Neural cell (in vitro differentiated cells): Measurements from ENCODE around the gene PKP1. TPM values are rescaled to one million over a fixed set of nuclear protein-coding genes. Genes with fewer than 3 reads are reported as not detected.
A peak's percentile ranks its signal among the peaks of the same experiment; 100 is the strongest.

Experiments
- H2AFZ ChIP-seq: fragments of 200-600, 300-800 bp; sonication (generic), shearing (Covaris generic); 2 replicates; pipeline ENCODE4 v1.6.0; 2014; ENCODE audit warnings: low read depth, mild to moderate bottlenecking, antibody characterized with exemption, low read length, moderate library complexity
- H3F3A ChIP-seq: fragments of 200-600 bp; shearing (Covaris generic); 2 replicates; pipeline ENCODE4 v1.6.1; 2016; ENCODE audit warnings: mild to moderate bottlenecking, moderate library complexity, mixed read lengths, antibody characterized with exemption, low read length; ENCODE audit not compliant: insufficient read depth, poor library complexity, severe bottlenecking
- H3K27ac ChIP-seq: fragments of 200-600, 300-800 bp; sonication (generic), shearing (Covaris generic); 2 replicates; pipeline ENCODE4 v1.5.1; 2014; ENCODE audit warnings: mild to moderate bottlenecking, low read length, moderate library complexity
- H3K27me3 ChIP-seq: fragments of 300-800, 200-600 bp; sonication (generic), shearing (Covaris generic); 2 replicates; pipeline ENCODE4 v1.6.0; 2014; ENCODE audit warnings: mild to moderate bottlenecking, low read depth, low read length, moderate library complexity; ENCODE audit not compliant: insufficient read depth
- H3K36me3 ChIP-seq: fragments of 300-800, 200-600 bp; sonication (generic), shearing (Covaris generic); 2 replicates; pipeline ENCODE4 v1.5.1; 2014; ENCODE audit warnings: mild to moderate bottlenecking, antibody characterized with exemption, low read length, moderate library complexity; ENCODE audit not compliant: insufficient read depth
- H3K4me2 ChIP-seq: fragments of 300-800, 200-600 bp; sonication (generic), shearing (Covaris generic); 2 replicates; pipeline ENCODE4 v1.6.0; 2014; ENCODE audit warnings: mild to moderate bottlenecking, low read length
- H3K4me3 ChIP-seq: fragments of 300-800, 200-600 bp; sonication (generic), shearing (Covaris generic); 2 replicates; pipeline ENCODE4 v1.5.1; 2014; ENCODE audit warnings: mild to moderate bottlenecking, low read length, moderate library complexity
- H3K79me2 ChIP-seq: fragments of 200-600 bp; shearing (Covaris generic); replicated peaks from 2 replicates; pipeline ENCODE4 v1.6.0; 2014; ENCODE audit warnings: mild to moderate bottlenecking, low read length, moderate library complexity; ENCODE audit not compliant: insufficient read depth
- H3K9ac ChIP-seq: fragments of 300-800, 200-600 bp; sonication (generic), shearing (Covaris generic); 2 replicates; pipeline ENCODE4 v1.6.1; 2016; ENCODE audit warnings: mild to moderate bottlenecking, low read length, mixed read lengths
- H3K9me2 ChIP-seq: fragments of 200-600 bp; shearing (Covaris generic); 2 replicates; pipeline ENCODE4 v1.6.1; 2016; ENCODE audit warnings: mild to moderate bottlenecking, low read length, mixed read lengths; ENCODE audit not compliant: insufficient read depth
- H3K9me3 ChIP-seq: fragments of 200-600, 300-800 bp; sonication (generic), shearing (Covaris generic); 2 replicates; pipeline ENCODE4 v1.6.1; 2016; ENCODE audit warnings: mild to moderate bottlenecking, mixed run types, low read length, moderate library complexity, mixed read lengths
- H4K20me1 ChIP-seq: fragments of 200-600 bp; shearing (Covaris generic); 2 replicates; pipeline ENCODE4 v1.6.1; 2016; ENCODE audit warnings: mild to moderate bottlenecking, mixed run types; ENCODE audit not compliant: insufficient read depth
- EP300 ChIP-seq: fragments of 450-650 bp; conservative IDR thresholded peaks from 2 replicates; pipeline ENCODE4 v1.6.1; 2014; ENCODE audit warnings: antibody characterized with exemption, mild to moderate bottlenecking, moderate library complexity; ENCODE audit not compliant: poor library complexity, severe bottlenecking
- EZH2 ChIP-seq: fragments of 200-600, 300-800 bp; shearing (Covaris generic), sonication (generic); IDR thresholded peaks from 2 replicates; pipeline ENCODE4 v1.6.1; 2014; ENCODE audit warnings: antibody characterized with exemption, low read length, borderline replicate concordance, mild to moderate bottlenecking; ENCODE audit not compliant: insufficient read depth, poor library complexity, severe bottlenecking
- MXI1 ChIP-seq: fragments of 450-650 bp; conservative IDR thresholded peaks from 2 replicates; pipeline ENCODE4 v1.6.1; 2014; ENCODE audit warnings: antibody characterized with exemption, mild to moderate bottlenecking; ENCODE audit not compliant: poor library complexity, severe bottlenecking
- SMC3 ChIP-seq: fragments of 450-650 bp; conservative IDR thresholded peaks from 2 replicates; pipeline ENCODE4 v1.6.1; 2014; ENCODE audit warnings: antibody characterized with exemption, mild to moderate bottlenecking, moderate library complexity; ENCODE audit not compliant: poor library complexity
- polyA plus RNA-seq: library from polyadenylated mRNA; depleted of rRNA; stranded (reverse); fragments of >200 nt; gene quantifications from 2 replicates; pipeline ENCODE4 v1.2.3, GENCODE V29; 2014
- TF ChIP-seq, protein P1 (sequence below): fragments of 450-650 bp; IDR thresholded peaks from 2 replicates; pipeline ENCODE4 v1.5.1; 2014; ENCODE audit warnings: antibody characterized with exemption, mild to moderate bottlenecking, moderate library complexity; ENCODE audit not compliant: poor library complexity, severe bottlenecking
- TF ChIP-seq, protein P2 (sequence below): IDR thresholded peaks from 2 replicates; pipeline ENCODE4 v1.6.1; 2012; ENCODE audit warnings: borderline replicate concordance

The PKP1 gene
- polyA plus RNA-seq, 1 donor from 2014 or later, result not detected

DNA sequence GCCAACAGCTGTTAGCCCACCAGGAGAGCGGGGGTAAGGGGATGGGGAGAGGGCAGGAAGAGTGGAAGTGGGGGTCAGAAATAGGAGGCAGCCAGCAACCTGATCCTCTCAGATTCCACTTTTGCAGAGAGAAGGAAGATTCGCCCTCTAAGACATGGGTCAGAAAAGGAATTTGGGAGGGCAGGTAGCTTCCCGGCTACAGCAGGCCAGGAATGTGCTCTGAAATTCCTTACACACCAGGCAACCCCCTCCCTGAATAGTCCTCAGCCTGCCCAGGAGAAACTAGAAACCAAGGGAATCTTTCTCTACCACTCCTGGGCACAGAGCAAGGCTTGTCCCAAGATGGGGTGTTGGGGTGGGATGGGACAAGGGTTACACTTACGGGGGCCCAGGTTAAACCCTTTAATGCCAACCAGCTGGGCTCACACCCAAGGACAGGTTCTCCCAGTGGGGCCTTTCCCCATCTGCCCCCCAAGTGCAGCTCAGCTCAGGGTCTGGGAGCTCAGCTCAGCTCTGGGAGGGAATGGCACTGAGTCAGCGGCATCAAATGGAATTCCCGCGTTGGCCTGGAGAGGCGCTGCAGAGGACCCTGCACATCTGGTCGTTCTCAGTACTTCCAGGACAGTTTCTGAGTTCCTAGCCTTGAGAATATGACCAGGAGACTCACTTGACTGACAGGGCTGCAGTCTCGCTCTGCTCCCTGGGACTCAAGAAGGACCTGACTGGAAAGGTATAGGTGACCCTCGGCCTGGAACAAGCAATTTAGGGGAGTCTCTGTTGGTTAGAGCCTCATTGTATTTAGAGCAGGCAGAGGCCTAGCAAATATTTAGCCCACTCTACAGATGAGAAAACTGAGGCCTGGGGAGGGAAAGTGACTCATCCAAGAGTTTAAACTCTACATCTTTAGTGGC, 93.4 kb downstream of the PKP1 start:
- Histone ChIP-seq H3K27ac (no peak overlapping the region), H3K4me2 (no peak overlapping the region), H4K20me1 (no peaks in the 10 kb centered on the region), H3K9me2 (no peaks in the 10 kb centered on the region), H3K27me3 (no peaks in the 10 kb centered on the region), H3K36me3 (no peaks in the 10 kb centered on the region), H2AFZ (no peak overlapping the region), H3K79me2 (no peaks in the 10 kb centered on the region), H3K9me3 (no peaks in the 10 kb centered on the region), H3F3A (no peaks in the 10 kb centered on the region), H3K4me3 (no peak overlapping the region), H3K9ac (no peak overlapping the region)
- TF ChIP-seq, protein P1, sequence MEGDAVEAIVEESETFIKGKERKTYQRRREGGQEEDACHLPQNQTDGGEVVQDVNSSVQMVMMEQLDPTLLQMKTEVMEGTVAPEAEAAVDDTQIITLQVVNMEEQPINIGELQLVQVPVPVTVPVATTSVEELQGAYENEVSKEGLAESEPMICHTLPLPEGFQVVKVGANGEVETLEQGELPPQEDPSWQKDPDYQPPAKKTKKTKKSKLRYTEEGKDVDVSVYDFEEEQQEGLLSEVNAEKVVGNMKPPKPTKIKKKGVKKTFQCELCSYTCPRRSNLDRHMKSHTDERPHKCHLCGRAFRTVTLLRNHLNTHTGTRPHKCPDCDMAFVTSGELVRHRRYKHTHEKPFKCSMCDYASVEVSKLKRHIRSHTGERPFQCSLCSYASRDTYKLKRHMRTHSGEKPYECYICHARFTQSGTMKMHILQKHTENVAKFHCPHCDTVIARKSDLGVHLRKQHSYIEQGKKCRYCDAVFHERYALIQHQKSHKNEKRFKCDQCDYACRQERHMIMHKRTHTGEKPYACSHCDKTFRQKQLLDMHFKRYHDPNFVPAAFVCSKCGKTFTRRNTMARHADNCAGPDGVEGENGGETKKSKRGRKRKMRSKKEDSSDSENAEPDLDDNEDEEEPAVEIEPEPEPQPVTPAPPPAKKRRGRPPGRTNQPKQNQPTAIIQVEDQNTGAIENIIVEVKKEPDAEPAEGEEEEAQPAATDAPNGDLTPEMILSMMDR, result peak; percentile 23
- no peak for TF ChIP-seq SMC3

DNA sequence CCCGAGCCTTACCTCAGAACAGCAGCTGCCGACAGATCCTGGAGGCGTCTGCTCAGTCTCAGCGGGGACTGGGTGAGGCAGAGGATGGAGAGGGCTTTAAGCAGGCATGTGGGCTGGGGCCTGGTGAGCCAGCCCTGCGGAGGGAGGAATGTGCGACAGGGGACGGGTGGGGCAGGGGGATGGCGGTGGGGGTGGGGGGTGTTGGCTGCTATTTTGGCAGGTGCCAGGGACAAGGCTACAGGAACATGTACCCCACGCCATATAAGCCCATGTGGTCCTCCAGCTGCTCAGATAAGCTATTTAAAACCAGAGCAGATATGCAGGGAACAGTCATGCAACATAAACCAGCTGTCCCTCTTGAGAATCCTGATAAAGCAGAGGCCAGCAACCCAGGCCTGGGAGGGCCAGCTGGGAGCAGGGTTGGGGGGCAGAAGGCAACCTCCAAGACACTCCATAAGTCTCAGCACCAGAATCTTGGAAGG, 94.3 kb downstream of the PKP1 start, which contains the start of gene TNNT2:
TNNT2 (minus strand) TSS at position 70 of the 482 bp plus-strand sequence. CDS start 4,426 bp downstream, outside the sequence.
- H3K27ac ChIP-seq, result no peak within 1 kb of the TSS
- TF ChIP-seq SMC3, result no peak
- TF ChIP-seq EP300, result no peak
- TF ChIP-seq, protein P2, sequence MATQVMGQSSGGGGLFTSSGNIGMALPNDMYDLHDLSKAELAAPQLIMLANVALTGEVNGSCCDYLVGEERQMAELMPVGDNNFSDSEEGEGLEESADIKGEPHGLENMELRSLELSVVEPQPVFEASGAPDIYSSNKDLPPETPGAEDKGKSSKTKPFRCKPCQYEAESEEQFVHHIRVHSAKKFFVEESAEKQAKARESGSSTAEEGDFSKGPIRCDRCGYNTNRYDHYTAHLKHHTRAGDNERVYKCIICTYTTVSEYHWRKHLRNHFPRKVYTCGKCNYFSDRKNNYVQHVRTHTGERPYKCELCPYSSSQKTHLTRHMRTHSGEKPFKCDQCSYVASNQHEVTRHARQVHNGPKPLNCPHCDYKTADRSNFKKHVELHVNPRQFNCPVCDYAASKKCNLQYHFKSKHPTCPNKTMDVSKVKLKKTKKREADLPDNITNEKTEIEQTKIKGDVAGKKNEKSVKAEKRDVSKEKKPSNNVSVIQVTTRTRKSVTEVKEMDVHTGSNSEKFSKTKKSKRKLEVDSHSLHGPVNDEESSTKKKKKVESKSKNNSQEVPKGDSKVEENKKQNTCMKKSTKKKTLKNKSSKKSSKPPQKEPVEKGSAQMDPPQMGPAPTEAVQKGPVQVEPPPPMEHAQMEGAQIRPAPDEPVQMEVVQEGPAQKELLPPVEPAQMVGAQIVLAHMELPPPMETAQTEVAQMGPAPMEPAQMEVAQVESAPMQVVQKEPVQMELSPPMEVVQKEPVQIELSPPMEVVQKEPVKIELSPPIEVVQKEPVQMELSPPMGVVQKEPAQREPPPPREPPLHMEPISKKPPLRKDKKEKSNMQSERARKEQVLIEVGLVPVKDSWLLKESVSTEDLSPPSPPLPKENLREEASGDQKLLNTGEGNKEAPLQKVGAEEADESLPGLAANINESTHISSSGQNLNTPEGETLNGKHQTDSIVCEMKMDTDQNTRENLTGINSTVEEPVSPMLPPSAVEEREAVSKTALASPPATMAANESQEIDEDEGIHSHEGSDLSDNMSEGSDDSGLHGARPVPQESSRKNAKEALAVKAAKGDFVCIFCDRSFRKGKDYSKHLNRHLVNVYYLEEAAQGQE, result no peak
- no peak within 1 kb of the TSS for H2AFZ ChIP-seq
- H3K4me3 ChIP-seq, result no peak within 1 kb of the TSS
- no peaks in the 10 kb centered on the region for H3K27me3 ChIP-seq
- no peaks in the 10 kb centered on the region for H3K36me3 ChIP-seq
- no peaks in the 10 kb centered on the region for H3K9me3 ChIP-seq
- no peaks in the 10 kb centered on the region for H4K20me1 ChIP-seq
- H3K79me2 ChIP-seq, result no peaks in the 10 kb centered on the region
- no peak within 1 kb of the TSS for H3K4me2 ChIP-seq
- H3K9me2 ChIP-seq, result no peaks in the 10 kb centered on the region
- H3K9ac ChIP-seq, result no peak within 1 kb of the TSS
- H3F3A ChIP-seq, result no peaks in the 10 kb centered on the region

DNA sequence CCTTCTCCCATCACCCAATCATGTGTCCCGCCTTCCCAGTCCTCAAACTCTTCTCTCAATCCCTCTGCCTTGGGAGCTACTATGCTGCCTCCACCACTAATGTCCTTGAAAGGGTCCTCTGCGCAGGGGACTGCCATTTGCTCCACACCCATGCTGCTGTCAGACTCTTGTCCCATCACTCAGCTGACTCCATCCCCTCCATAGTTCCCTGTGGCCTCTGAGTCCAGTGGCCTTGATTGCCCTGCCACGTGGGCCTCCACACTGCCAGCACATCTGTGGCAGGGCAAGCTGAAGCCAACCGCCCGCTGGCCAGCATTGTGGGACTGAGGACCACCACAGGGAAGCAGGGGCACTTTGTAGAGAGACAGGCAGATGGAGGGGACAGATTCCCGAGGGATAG, 95.5 kb downstream of the PKP1 start:
- Histone ChIP-seq H3K9me3 (no peaks in the 10 kb centered on the region), H3K4me3 (no peak overlapping the region), H3K4me2 (no peak overlapping the region), H3K9me2 (no peaks in the 10 kb centered on the region), H3K27ac (no peak overlapping the region), H4K20me1 (no peaks in the 10 kb centered on the region), H3K27me3 (no peaks in the 10 kb centered on the region), H3F3A (no peaks in the 10 kb centered on the region), H3K36me3 (no peaks in the 10 kb centered on the region), H3K79me2 (no peaks in the 10 kb centered on the region), H3K9ac (no peak overlapping the region), H2AFZ (no peak overlapping the region)
- TF ChIP-seq MXI1, result no peak
- TF ChIP-seq SMC3, result no peak
- TF ChIP-seq EZH2, result no peak
